ENCODE data around the gene RBP3. TPM values are rescaled to one million over a fixed set of nuclear protein-coding genes. Genes with fewer than 3 reads are reported as not detected.
"Not testable (repeated sequence)": the region's sequence is repeated elsewhere in the genome, so short reads cannot be mapped to it uniquely, and the experiment has no call there.

RBP3 gene
- total RNA-seq, 1 experiment from 2014 or later = not detected

GRCh38 chr10:47379445-47379785 lies 31.3 kb downstream of the RBP3 start:
- Histone ChIP-seq H3K27ac (no peak overlapping the region), H3K4me3 (no peak overlapping the region), H3K4me1 (peaks cover 19% of the 10 kb centered on the region), H3K27me3 (no peaks in the 10 kb centered on the region), H3K36me3 (no peaks in the 10 kb centered on the region), H3K9me3 (replicated peaks) (no peaks in the 10 kb centered on the region)
- no peak for DNase-seq

- Histone ChIP-seq H3K27me3 (no peaks in the 10 kb centered on the region), H3K27ac (no peak overlapping the region), H3K36me3 (no peaks in the 10 kb centered on the region), H3K9me3 (replicated peaks) (no peaks in the 10 kb centered on the region), H3K4me1 (peaks cover 19% of the 10 kb centered on the region), H3K4me3 (no peak overlapping the region)
- no peak for DNase-seq
Measured at GRCh38 chr10:47379901-47380300, 31.7 kb downstream of the RBP3 start.

GRCh38 chr10:47380341-47381102 lies 32.4 kb downstream of the RBP3 start:
- Histone ChIP-seq H3K4me3 (no peak overlapping the region), H3K9me3 (replicated peaks) (no peaks in the 10 kb centered on the region), H3K27ac (no peak overlapping the region), H3K27me3 (no peaks in the 10 kb centered on the region), H3K36me3 (no peaks in the 10 kb centered on the region), H3K4me1 (peaks cover 19% of the 10 kb centered on the region)
- no peak for DNase-seq

- no peaks in the 10 kb centered on the region for H3K27me3 ChIP-seq
- DNase-seq = no peak
- no peak overlapping the region for H3K27ac ChIP-seq
- H3K4me3 ChIP-seq = no peak overlapping the region
- H3K4me1 ChIP-seq = peaks cover 19% of the 10 kb centered on the region
- H3K36me3 ChIP-seq = no peaks in the 10 kb centered on the region
- no peaks in the 10 kb centered on the region for H3K9me3 ChIP-seq (replicated peaks)
Measured at GRCh38 chr10:47381103-47381395, 32.9 kb downstream of the RBP3 start.

- no peak for DNase-seq
- Histone ChIP-seq H3K4me3 (no peak overlapping the region), H3K36me3 (no peaks in the 10 kb centered on the region), H3K27me3 (no peaks in the 10 kb centered on the region), H3K4me1 (peaks cover 18% of the 10 kb centered on the region), H3K9me3 (replicated peaks) (no peaks in the 10 kb centered on the region), H3K27ac (no peak overlapping the region)
Measured at GRCh38 chr10:47381427-47382379, 33.5 kb downstream of the RBP3 start.

GRCh38 chr10:47383261-47384147 lies 35.3 kb downstream of the RBP3 start:
- Histone ChIP-seq H3K4me1 (peaks cover 3% of the 10 kb centered on the region; the same call in 1 of the 2 replicates), H3K36me3 (no peaks in the 10 kb centered on the region), H3K4me3 (peak overlapping the region; percentile 71), H3K9me3 (replicated peaks) (no peaks in the 10 kb centered on the region), H3K27ac (peak overlapping the region; percentile 65), H3K27me3 (no peaks in the 10 kb centered on the region)
- peak in 1 of 2 experiments; percentile 17 for DNase-seq

GRCh38 chr10:47384148-47384921 lies 36.2 kb downstream of the RBP3 start, which contains the start of gene ZNF488:
Gene ZNF488, minus strand, starts transcription at chr10:47384293. Its CDS starts 15,464 bp downstream, at chr10:47368829.
- H3K4me3 ChIP-seq = peak within 1 kb of the TSS; percentile 71
- H3K4me1 ChIP-seq = peaks cover 3% of the 10 kb centered on the region; the same call in 1 of the 2 replicates
- H3K36me3 ChIP-seq = no peaks in the 10 kb centered on the region
- peak within 1 kb of the TSS; percentile 65 for H3K27ac ChIP-seq
- H3K27me3 ChIP-seq = no peaks in the 10 kb centered on the region
- peak; percentile 75 to 81 for DNase-seq
- H3K9me3 ChIP-seq (replicated peaks) = no peaks in the 10 kb centered on the region

GRCh38 chr10:47386104-47386503 lies 37.9 kb downstream of the RBP3 start:
- not testable (repeated sequence) for H3K27ac ChIP-seq; H3K4me1 ChIP-seq; H3K9me3 ChIP-seq (replicated peaks); DNase-seq; H3K27me3 ChIP-seq; H3K36me3 ChIP-seq; H3K4me3 ChIP-seq

- H3K4me1 ChIP-seq = no peaks in the 10 kb centered on the region
- no peaks in the 10 kb centered on the region for H3K27me3 ChIP-seq
- H3K27ac ChIP-seq = no peak overlapping the region
- no peak for DNase-seq
- H3K9me3 ChIP-seq (replicated peaks) = no peaks in the 10 kb centered on the region
- H3K4me3 ChIP-seq = no peak overlapping the region
- H3K36me3 ChIP-seq = no peaks in the 10 kb centered on the region
Measured at GRCh38 chr10:47388879-47389278, 40.7 kb downstream of the RBP3 start.

GRCh38 chr10:47389619-47390018 lies 41.5 kb downstream of the RBP3 start:
- Histone ChIP-seq H3K4me3 (no peak overlapping the region), H3K27ac (no peak overlapping the region), H3K9me3 (replicated peaks) (no peaks in the 10 kb centered on the region), H3K27me3 (no peaks in the 10 kb centered on the region), H3K36me3 (no peaks in the 10 kb centered on the region), H3K4me1 (no peaks in the 10 kb centered on the region)
- no peak for DNase-seq

GRCh38 chr10:47396311-47396717 lies 48.2 kb downstream of the RBP3 start:
- Histone ChIP-seq H3K36me3 (no peaks in the 10 kb centered on the region), H3K27ac (no peak overlapping the region)
- DNase-seq = no peak

GRCh38 chr10:47397256-47397655 lies 49.1 kb downstream of the RBP3 start:
- no peaks in the 10 kb centered on the region for H3K9me3 ChIP-seq (replicated peaks)

More at GRCh38 chr10:47396311-47396717, 48.2 kb downstream of the RBP3 start:
- H3K27me3 ChIP-seq = no peaks in the 10 kb centered on the region
- no peaks in the 10 kb centered on the region for H3K9me3 ChIP-seq (replicated peaks)
- H3K4me1 ChIP-seq = no peaks in the 10 kb centered on the region
- H3K4me3 ChIP-seq = no peak overlapping the region

GRCh38 chr10:47400251-47400650 lies 52.1 kb downstream of the RBP3 start:
- no peaks in the 10 kb centered on the region for H3K36me3 ChIP-seq
- no peak overlapping the region for H3K27ac ChIP-seq
- peaks cover 16% of the 10 kb centered on the region for H3K4me1 ChIP-seq
- no peak for DNase-seq
- H3K9me3 ChIP-seq (replicated peaks) = no peaks in the 10 kb centered on the region
- no peaks in the 10 kb centered on the region for H3K27me3 ChIP-seq
- no peak overlapping the region for H3K4me3 ChIP-seq

More at GRCh38 chr10:47397256-47397655, 49.1 kb downstream of the RBP3 start:
- no peak overlapping the region for H3K4me3 ChIP-seq
- no peaks in the 10 kb centered on the region for H3K27me3 ChIP-seq
- no peaks in the 10 kb centered on the region for H3K36me3 ChIP-seq
- H3K4me1 ChIP-seq = peaks cover 6% of the 10 kb centered on the region
- H3K27ac ChIP-seq = no peak overlapping the region
- DNase-seq = no peak

- Histone ChIP-seq H3K9me3 (replicated peaks) (no peaks in the 10 kb centered on the region), H3K4me1 (peaks cover 16% of the 10 kb centered on the region), H3K36me3 (no peaks in the 10 kb centered on the region), H3K27me3 (no peaks in the 10 kb centered on the region), H3K27ac (no peak overlapping the region), H3K4me3 (no peak overlapping the region)
- no peak for DNase-seq
Measured at GRCh38 chr10:47400786-47401185, 52.6 kb downstream of the RBP3 start.
